HEK293 (cell line): Measurements from ENCODE around the gene TMEM200A.

Source experiments
- CTCF ChIA-PET: fragments of 350-600 bp; formaldehyde crosslinking; extraction: SDS; loops from one replicate; lab custom pipeline; 2021; ENCODE audit warnings: antibody characterized with exemption; lab: Yijun Ruan, JAX
- POLR2A ChIA-PET: fragments of 300-600 bp; formaldehyde crosslinking; extraction: SDS; loops from one replicate; lab custom pipeline; 2020; ENCODE audit warnings: antibody characterized with exemption, inconsistent platforms; lab: Yijun Ruan, JAX
- H3K27ac ChIP-seq: fragments of 200-500 bp; sonication (Bioruptor generic); 2 replicates; pipeline ENCODE4 v1.5.1; 2014; ENCODE audit warnings: low read depth, low read length, control low read depth, inconsistent platforms; ENCODE audit errors: extremely low read depth
- H3K36me3 ChIP-seq, 2 experiments: fragments of 200-500 bp in 1 of 2; sonication (Bioruptor generic) in 1 of 2; 1 replicate in 1 of 2; 2 replicates in 1 of 2; pipeline ENCODE4 v1.5.1; 2014 to 2017; ENCODE audit warnings: inconsistent platforms in 2 of 2, low read length in 2 of 2; ENCODE audit not compliant: control insufficient read depth in 2 of 2, insufficient read depth in 1 of 2
- H3K4me1 ChIP-seq: fragments of 200-500 bp; sonication (Bioruptor generic); 2 replicates; pipeline ENCODE4 v1.5.1; 2014; ENCODE audit warnings: mild to moderate bottlenecking, low read length, inconsistent platforms; ENCODE audit not compliant: control insufficient read depth, insufficient read depth
- H3K4me3 ChIP-seq: 2 replicates; pipeline ENCODE4 v1.5.1; 2011; ENCODE audit warnings: low read depth, mild to moderate bottlenecking, control low read depth, low read length, moderate library complexity
- H3K9me3 ChIP-seq: fragments of 200-500 bp; sonication (Bioruptor generic); 2 replicates; pipeline ENCODE4 v1.5.1; 2014; ENCODE audit warnings: low read depth, low read length, inconsistent platforms; ENCODE audit not compliant: control insufficient read depth, insufficient read depth
- BCL11A ChIP-seq: fragments of 450-650 bp; formaldehyde crosslinking; IDR thresholded peaks from 2 replicates; pipeline ENCODE4 v1.5.1; 2016; ENCODE audit warnings: low read depth, missing biosample characterization, missing genetic modification characterization
- GLIS2 ChIP-seq: fragments of 450-650 bp; formaldehyde crosslinking; IDR thresholded peaks from 2 replicates; pipeline ENCODE4 v1.5.1; 2016; ENCODE audit warnings: missing biosample characterization, missing genetic modification characterization
- KLF10 ChIP-seq: fragments of 450-650 bp; IDR thresholded peaks from 2 replicates; pipeline ENCODE4 v1.5.1; 2018; ENCODE audit warnings: missing biosample characterization, mild to moderate bottlenecking, missing genetic modification characterization
- OVOL3 ChIP-seq: fragments of 450-650 bp; formaldehyde crosslinking; IDR thresholded peaks from 2 replicates; pipeline ENCODE4 v1.5.1; 2016; ENCODE audit warnings: missing biosample characterization, missing genetic modification characterization
- REPIN1 ChIP-seq: fragments of 450-650 bp; formaldehyde crosslinking; IDR thresholded peaks from 2 replicates; pipeline ENCODE4 v1.5.1; 2017; ENCODE audit warnings: missing biosample characterization, missing genetic modification characterization, low read depth
- SCRT1 ChIP-seq: fragments of 450-650 bp; formaldehyde crosslinking; IDR thresholded peaks from 2 replicates; pipeline ENCODE4 v1.5.1; 2016; ENCODE audit warnings: missing biosample characterization, missing genetic modification characterization, borderline replicate concordance
- SP2 ChIP-seq: fragments of 450-650 bp; formaldehyde crosslinking; IDR thresholded peaks from 2 replicates; pipeline ENCODE4 v1.5.1; 2016; ENCODE audit warnings: missing biosample characterization, missing genetic modification characterization
- ZBTB21 ChIP-seq: fragments of 450-650 bp; formaldehyde crosslinking; IDR thresholded peaks from 2 replicates; pipeline ENCODE4 v1.5.1; 2017; ENCODE audit warnings: missing biosample characterization, missing genetic modification characterization
- ZBTB48 ChIP-seq: fragments of 450-650 bp; formaldehyde crosslinking; IDR thresholded peaks from 2 replicates; pipeline ENCODE4 v1.5.1; 2016; ENCODE audit warnings: missing biosample characterization, missing genetic modification characterization
- ZFP3 ChIP-seq: fragments of 450-650 bp; formaldehyde crosslinking; IDR thresholded peaks from 2 replicates; pipeline ENCODE4 v1.5.1; 2016; ENCODE audit warnings: low read depth, missing biosample characterization, missing genetic modification characterization
- ZNF112 ChIP-seq: fragments of 450-650 bp; formaldehyde crosslinking; IDR thresholded peaks from 2 replicates; pipeline ENCODE4 v1.5.0; 2017; ENCODE audit warnings: missing biosample characterization, missing genetic modification characterization
- ZNF138 ChIP-seq: fragments of 450-650 bp; formaldehyde crosslinking; IDR thresholded peaks from 2 replicates; pipeline ENCODE4 v1.5.1; 2016; ENCODE audit warnings: missing biosample characterization, missing genetic modification characterization, borderline replicate concordance
- ZNF140 ChIP-seq: fragments of 450-650 bp; formaldehyde crosslinking; IDR thresholded peaks from 2 replicates; pipeline ENCODE4 v1.5.1; 2016; ENCODE audit warnings: missing biosample characterization, missing genetic modification characterization
- ZNF266 ChIP-seq: fragments of 450-650 bp; formaldehyde crosslinking; IDR thresholded peaks from 2 replicates; pipeline ENCODE4 v1.5.1; 2016; ENCODE audit warnings: missing biosample characterization, missing genetic modification characterization, low read depth
- ZNF37A ChIP-seq: fragments of 450-650 bp; IDR thresholded peaks from 2 replicates; pipeline ENCODE4 v1.5.1; 2018; ENCODE audit warnings: missing biosample characterization, missing genetic modification characterization
- ZNF398 ChIP-seq: fragments of 450-650 bp; formaldehyde crosslinking; IDR thresholded peaks from 2 replicates; pipeline ENCODE4 v1.5.1; 2017; ENCODE audit warnings: missing biosample characterization, missing genetic modification characterization
- ZNF433 ChIP-seq: fragments of 450-650 bp; formaldehyde crosslinking; IDR thresholded peaks from 2 replicates; pipeline ENCODE4 v1.5.1; 2016; ENCODE audit warnings: missing biosample characterization, missing genetic modification characterization, low read depth
- ZNF449 ChIP-seq: fragments of 450-650 bp; formaldehyde crosslinking; IDR thresholded peaks from 2 replicates; pipeline ENCODE4 v1.5.1; 2017; ENCODE audit warnings: missing biosample characterization, mild to moderate bottlenecking, missing genetic modification characterization, moderate library complexity
- ZNF473 ChIP-seq: fragments of 450-650 bp; formaldehyde crosslinking; IDR thresholded peaks from 2 replicates; pipeline ENCODE4 v1.5.1; 2017; ENCODE audit warnings: missing biosample characterization, missing genetic modification characterization
- ZNF585B ChIP-seq: fragments of 450-650 bp; formaldehyde crosslinking; IDR thresholded peaks from 2 replicates; pipeline ENCODE4 v1.5.1; 2016; ENCODE audit warnings: missing biosample characterization, missing genetic modification characterization
- ZNF629 ChIP-seq: fragments of 450-650 bp; formaldehyde crosslinking; IDR thresholded peaks from 2 replicates; pipeline ENCODE4 v1.5.1; 2017; ENCODE audit warnings: missing biosample characterization, missing genetic modification characterization
- ZNF701 ChIP-seq: fragments of 450-650 bp; formaldehyde crosslinking; IDR thresholded peaks from 2 replicates; pipeline ENCODE4 v1.5.1; 2016; ENCODE audit warnings: missing biosample characterization, missing genetic modification characterization
- ZNF830 ChIP-seq: fragments of 450-650 bp; IDR thresholded peaks from 2 replicates; pipeline ENCODE4 v1.5.0; 2018; ENCODE audit warnings: missing biosample characterization, missing genetic modification characterization, low read depth, mild to moderate bottlenecking, moderate library complexity
- ZNF837 ChIP-seq: fragments of 450-650 bp; formaldehyde crosslinking; IDR thresholded peaks from 2 replicates; pipeline ENCODE4 v1.5.1; 2016; ENCODE audit warnings: missing biosample characterization, missing genetic modification characterization
- ZSCAN30 ChIP-seq: fragments of 450-650 bp; IDR thresholded peaks from 2 replicates; pipeline ENCODE4 v1.5.1; 2018; ENCODE audit warnings: missing biosample characterization, mild to moderate bottlenecking, missing genetic modification characterization, moderate library complexity
- ZXDB ChIP-seq: fragments of 450-650 bp; formaldehyde crosslinking; IDR thresholded peaks from 2 replicates; pipeline ENCODE4 v1.5.1; 2016; ENCODE audit warnings: missing biosample characterization, missing genetic modification characterization
- TF ChIP-seq, protein P1 (sequence below): fragments of 450-650 bp; formaldehyde crosslinking; IDR thresholded peaks from 2 replicates; pipeline ENCODE4 v1.5.1; 2016; ENCODE audit warnings: missing biosample characterization, missing genetic modification characterization

TMEM200A gene

GRCh38 chr6:130372786-130373185 is 7.0 kb downstream of the TMEM200A start:
- TF ChIP-seq ZFP3 (tag by site-specific recombination) (no peak), KLF10 (tag by site-specific recombination) (no peak), ZBTB48 (tag by site-specific recombination) (no peak)
- H3K27ac ChIP-seq, result no peak overlapping the region
- no peaks in the 10 kb centered on the region for H3K9me3 ChIP-seq
- POLR2A ChIA-PET, result no interaction called here
- H3K36me3 ChIP-seq, result no peaks in the 10 kb centered on the region
- no peaks in the 10 kb centered on the region for H3K4me1 ChIP-seq
- CTCF ChIA-PET, result no interaction called here
- H3K4me3 ChIP-seq, result no peak overlapping the region

DNA sequence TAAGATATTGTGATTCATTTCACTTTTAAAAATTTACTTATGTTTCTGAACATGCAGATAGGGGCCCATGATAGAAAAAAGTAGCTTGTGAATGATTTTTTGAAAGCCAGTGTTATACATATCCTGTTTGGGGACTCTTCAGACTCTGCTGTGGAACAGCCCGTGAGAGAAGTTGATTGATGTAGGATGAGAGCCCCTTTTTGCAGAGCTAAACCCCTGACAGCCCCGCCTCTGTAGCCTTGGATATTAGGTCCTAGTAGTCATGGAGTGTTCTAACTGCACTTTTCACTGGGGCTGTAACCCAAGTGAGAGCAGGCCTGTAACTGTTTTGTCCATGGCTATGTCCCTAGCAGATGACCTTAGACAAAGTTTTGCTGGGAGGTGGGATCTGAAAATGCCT is 8.2 kb downstream of the TMEM200A start:
- CTCF ChIA-PET, result interaction anchor here (1.4 kb wide), 1 partner anchor 9 kb away, joined by 7 read pairs; the partner anchor contains the start of gene TMEM200A
- Histone ChIP-seq H3K4me1 (no peaks in the 10 kb centered on the region), H3K4me3 (no peak overlapping the region), H3K27ac (no peak overlapping the region), H3K9me3 (no peaks in the 10 kb centered on the region), H3K36me3 (no peaks in the 10 kb centered on the region)
- TF ChIP-seq GLIS2 (tag by site-specific recombination) (no peak), ZNF140 (tag by site-specific recombination) (no peak), ZNF629 (no peak), ZNF433 (no peak), ZNF701 (tag by site-specific recombination) (no peak), SP2 (tag by site-specific recombination) (no peak), ZNF449 (no peak), ZNF398 (tag by site-specific recombination) (no peak), SCRT1 (tag by site-specific recombination) (no peak), OVOL3 (tag by site-specific recombination) (no peak), ZNF585B (tag by site-specific recombination) (no peak), ZBTB21 (tag by site-specific recombination) (no peak), REPIN1 (tag by site-specific recombination) (no peak)
- TF ChIP-seq, protein P1, sequence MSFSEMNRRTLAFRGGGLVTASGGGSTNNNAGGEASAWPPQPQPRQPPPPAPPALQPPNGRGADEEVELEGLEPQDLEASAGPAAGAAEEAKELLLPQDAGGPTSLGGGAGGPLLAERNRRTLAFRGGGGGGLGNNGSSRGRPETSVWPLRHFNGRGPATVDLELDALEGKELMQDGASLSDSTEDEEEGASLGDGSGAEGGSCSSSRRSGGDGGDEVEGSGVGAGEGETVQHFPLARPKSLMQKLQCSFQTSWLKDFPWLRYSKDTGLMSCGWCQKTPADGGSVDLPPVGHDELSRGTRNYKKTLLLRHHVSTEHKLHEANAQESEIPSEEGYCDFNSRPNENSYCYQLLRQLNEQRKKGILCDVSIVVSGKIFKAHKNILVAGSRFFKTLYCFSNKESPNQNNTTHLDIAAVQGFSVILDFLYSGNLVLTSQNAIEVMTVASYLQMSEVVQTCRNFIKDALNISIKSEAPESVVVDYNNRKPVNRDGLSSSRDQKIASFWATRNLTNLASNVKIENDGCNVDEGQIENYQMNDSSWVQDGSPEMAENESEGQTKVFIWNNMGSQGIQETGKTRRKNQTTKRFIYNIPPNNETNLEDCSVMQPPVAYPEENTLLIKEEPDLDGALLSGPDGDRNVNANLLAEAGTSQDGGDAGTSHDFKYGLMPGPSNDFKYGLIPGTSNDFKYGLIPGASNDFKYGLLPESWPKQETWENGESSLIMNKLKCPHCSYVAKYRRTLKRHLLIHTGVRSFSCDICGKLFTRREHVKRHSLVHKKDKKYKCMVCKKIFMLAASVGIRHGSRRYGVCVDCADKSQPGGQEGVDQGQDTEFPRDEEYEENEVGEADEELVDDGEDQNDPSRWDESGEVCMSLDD, result no peak
- POLR2A ChIA-PET, result no interaction called here

DNA sequence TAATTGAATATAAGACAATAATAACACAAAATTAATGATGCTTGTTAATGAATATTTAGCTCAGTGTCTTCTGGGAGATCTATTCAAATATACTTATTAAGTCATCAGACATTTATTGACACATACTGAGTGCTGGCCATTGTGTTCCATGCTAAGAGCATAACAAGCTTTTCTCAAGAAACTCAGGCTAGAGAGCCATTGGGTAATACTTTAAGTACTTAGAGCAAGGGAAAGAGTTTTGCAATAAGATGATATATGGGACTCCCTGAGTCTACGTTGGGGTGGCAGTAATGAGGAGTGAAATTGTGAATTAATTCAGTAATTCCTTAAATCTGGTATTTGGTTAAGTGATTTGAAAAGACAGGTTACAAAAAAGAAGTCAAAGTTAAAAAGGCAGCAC is 11.1 kb downstream of the TMEM200A start:
- Histone ChIP-seq H3K9me3 (no peaks in the 10 kb centered on the region), H3K36me3 (no peaks in the 10 kb centered on the region), H3K4me3 (no peak overlapping the region), H3K27ac (no peak overlapping the region), H3K4me1 (no peaks in the 10 kb centered on the region)
- ChIA-PET POLR2A (no interaction called here), CTCF (no interaction called here)
- no peak for TF ChIP-seq ZNF37A
- no peak for TF ChIP-seq ZNF138 (tag by site-specific recombination)
- TF ChIP-seq ZBTB48 (tag by site-specific recombination), result no peak
- TF ChIP-seq ZSCAN30 (tag by site-specific recombination), result no peak
- no peak for TF ChIP-seq ZXDB (tag by site-specific recombination)
- TF ChIP-seq ZNF473 (tag by site-specific recombination), result no peak
- TF ChIP-seq ZNF837, result no peak
- TF ChIP-seq BCL11A (tag by site-specific recombination), result no peak
- no peak for TF ChIP-seq ZNF830
- TF ChIP-seq ZNF112 (tag by site-specific recombination), result no peak
- no peak for TF ChIP-seq ZNF266 (tag by site-specific recombination)
